GM19239 (cell line): ENCODE data around the gene RRP12.
A peak's percentile ranks its signal among the peaks of the same experiment; 100 is the strongest.
"Not testable (repeated sequence)": the region's sequence is repeated elsewhere in the genome, so short reads cannot be mapped to it uniquely, and the experiment has no call there.

Source experiments
- DNase-seq: peaks from one replicate; pipeline ENCODE4 v3.0.0; 2011; ENCODE audit warnings: low spot score; ENCODE audit not compliant: insufficient read length
- FAIRE-seq: peaks from 2 replicates; lab custom pipeline; 2011; peaks lifted over from hg19 to GRCh38; lab: Jason Lieb, UNC

The RRP12 gene

GRCh38 chr10:97407211-97407951 is 6.2 kb upstream of the RRP12 start:
- DNase-seq (peak; percentile 67), FAIRE-seq (peak; percentile 88)

- DNase-seq, FAIRE-seq: not testable (repeated sequence)
Observed at GRCh38 chr10:97406483-97406882, 5.3 kb upstream of the RRP12 start.

GRCh38 chr10:97406064-97406463 is 4.9 kb upstream of the RRP12 start:
- DNase-seq (no peak), FAIRE-seq (no peak)

GRCh38 chr10:97404044-97404443 is 2.9 kb upstream of the RRP12 start:
- no peak for FAIRE-seq

GRCh38 chr10:97401455-97401919 is 347 bp upstream of the RRP12 start:
- no peak for FAIRE-seq
- DNase-seq, result no peak

More at GRCh38 chr10:97404044-97404443, 2.9 kb upstream of the RRP12 start:
- DNase-seq, result no peak

GRCh38 chr10:97399843-97400545 is 1.1 kb downstream of the RRP12 start:
- no peak for DNase-seq
- FAIRE-seq, result no peak

GRCh38 chr10:97396056-97396455 is 5.1 kb downstream of the RRP12 start:
- no peak for DNase-seq
- FAIRE-seq, result no peak

- FAIRE-seq (no peak), DNase-seq (no peak)
Observed at GRCh38 chr10:97393034-97393573, 8.0 kb downstream of the RRP12 start.

- DNase-seq, result no peak
- no peak for FAIRE-seq
Observed at GRCh38 chr10:97390091-97390490, 11.0 kb downstream of the RRP12 start.

- FAIRE-seq (no peak), DNase-seq (no peak)
Observed at GRCh38 chr10:97388152-97388551, 13.0 kb downstream of the RRP12 start.

- FAIRE-seq (no peak), DNase-seq (no peak)
Observed at GRCh38 chr10:97385565-97385964, 15.6 kb downstream of the RRP12 start.

- no peak for DNase-seq
- FAIRE-seq, result no peak
Observed at GRCh38 chr10:97384641-97385040, 16.5 kb downstream of the RRP12 start.

GRCh38 chr10:97384156-97384555 is 17.0 kb downstream of the RRP12 start:
- FAIRE-seq, result no peak
- DNase-seq, result no peak

GRCh38 chr10:97383159-97383558 is 18.0 kb downstream of the RRP12 start:
- DNase-seq (no peak), FAIRE-seq (no peak)

GRCh38 chr10:97381626-97382025 is 19.5 kb downstream of the RRP12 start:
- FAIRE-seq (no peak), DNase-seq (no peak)

- FAIRE-seq (no peak), DNase-seq (no peak)
Observed at GRCh38 chr10:97380516-97380915, 20.6 kb downstream of the RRP12 start.

- DNase-seq (no peak), FAIRE-seq (no peak)
Observed at GRCh38 chr10:97378933-97379921, 21.9 kb downstream of the RRP12 start.

GRCh38 chr10:97376413-97376812 is 24.7 kb downstream of the RRP12 start:
- DNase-seq (no peak), FAIRE-seq (no peak)

- no peak for DNase-seq
- FAIRE-seq, result no peak
Observed at GRCh38 chr10:97373456-97373855, 27.7 kb downstream of the RRP12 start.

- DNase-seq (no peak), FAIRE-seq (no peak)
Observed at GRCh38 chr10:97372233-97372875, 28.8 kb downstream of the RRP12 start.
